Liver (tissue), 3 donors: ENCODE results near the gene MDM2.

ENCODE experiments used
- FOXA1 ChIP-seq: IDR thresholded peaks from 2 replicates; pipeline ENCODE4 v1.6.1; 2016; ENCODE audit warnings: antibody characterized with exemption
- GABPA ChIP-seq, 2 donors: IDR thresholded peaks in 1 of 2; conservative IDR thresholded peaks in 1 of 2; 2 replicates each; pipeline ENCODE4 v1.6.1; 2016; ENCODE audit warnings: antibody characterized with exemption in 2 of 2, mild to moderate bottlenecking in 1 of 2, moderate library complexity in 1 of 2
- HNF4A ChIP-seq, 2 donors: conservative IDR thresholded peaks; 2 replicates each; pipeline ENCODE4 v1.6.1; 2016; ENCODE audit warnings: antibody characterized with exemption in 2 of 2, mild to moderate bottlenecking in 2 of 2
- JUND ChIP-seq, 2 donors: IDR thresholded peaks; 2 replicates each; pipeline ENCODE4 v1.6.1; 2016; ENCODE audit warnings: antibody characterized with exemption in 2 of 2
- MAX ChIP-seq: IDR thresholded peaks from 2 replicates; pipeline ENCODE4 v1.6.1; 2016; ENCODE audit warnings: antibody characterized with exemption
- NR2F2 ChIP-seq: IDR thresholded peaks from 2 replicates; pipeline ENCODE4 v1.6.1; 2016; ENCODE audit warnings: antibody characterized with exemption
- RAD21 ChIP-seq, 2 donors: IDR thresholded peaks; 2 replicates each; pipeline ENCODE4 v1.6.1; 2016; ENCODE audit warnings: antibody characterized with exemption in 2 of 2, mild to moderate bottlenecking in 2 of 2
- SP1 ChIP-seq: IDR thresholded peaks from 2 replicates; pipeline ENCODE4 v1.6.1; 2018; ENCODE audit warnings: antibody characterized with exemption, mild to moderate bottlenecking
- TAF1 ChIP-seq: conservative IDR thresholded peaks from 2 replicates; pipeline ENCODE4 v1.6.1; 2016; ENCODE audit warnings: antibody characterized with exemption, mild to moderate bottlenecking
- YY1 ChIP-seq: IDR thresholded peaks from 2 replicates; pipeline ENCODE4 v1.6.1; 2016; ENCODE audit warnings: antibody characterized with exemption, mild to moderate bottlenecking
- ZBTB33 ChIP-seq: IDR thresholded peaks from 2 replicates; pipeline ENCODE4 v1.6.1; 2016; ENCODE audit warnings: antibody characterized with exemption
- TF ChIP-seq, protein P1 (sequence below): fragments of 150-350 bp; IDR thresholded peaks from 2 replicates; pipeline ENCODE4 v1.5.1; 2017; ENCODE audit warnings: improper control_type of control experiment, low read depth, low read length; ENCODE audit not compliant: missing input control
- TF ChIP-seq, protein P2 (sequence below): IDR thresholded peaks from 2 replicates; pipeline ENCODE4 v1.6.1; 2016; ENCODE audit warnings: antibody characterized with exemption
- TF ChIP-seq, protein P3 (sequence below): IDR thresholded peaks from 2 replicates; pipeline ENCODE4 v1.6.1; 2016; ENCODE audit warnings: antibody characterized with exemption, mild to moderate bottlenecking
- donor health status: healthy.
- donor health status: healthy.

GRCh38 chr12:68837215-68837614 is 29.2 kb downstream of the MDM2 start:
- TF ChIP-seq YY1 (no peak), SP1 (no peak), RAD21 (IDR thresholded peaks at IDR 0.05) (no peak), TAF1 (no peak), JUND (IDR thresholded peaks at IDR 0.05) (no peak), ZBTB33 (no peak), HNF4A (conservative IDR thresholded peaks at IDR 0.05) (no peak), GABPA (IDR thresholded peaks at IDR 0.05 in 1 of 2, conservative IDR thresholded peaks at IDR 0.05 in 1 of 2) (no peak), FOXA1 (no peak), MAX (no peak), NR2F2 (no peak)
- TF ChIP-seq, protein P1, sequence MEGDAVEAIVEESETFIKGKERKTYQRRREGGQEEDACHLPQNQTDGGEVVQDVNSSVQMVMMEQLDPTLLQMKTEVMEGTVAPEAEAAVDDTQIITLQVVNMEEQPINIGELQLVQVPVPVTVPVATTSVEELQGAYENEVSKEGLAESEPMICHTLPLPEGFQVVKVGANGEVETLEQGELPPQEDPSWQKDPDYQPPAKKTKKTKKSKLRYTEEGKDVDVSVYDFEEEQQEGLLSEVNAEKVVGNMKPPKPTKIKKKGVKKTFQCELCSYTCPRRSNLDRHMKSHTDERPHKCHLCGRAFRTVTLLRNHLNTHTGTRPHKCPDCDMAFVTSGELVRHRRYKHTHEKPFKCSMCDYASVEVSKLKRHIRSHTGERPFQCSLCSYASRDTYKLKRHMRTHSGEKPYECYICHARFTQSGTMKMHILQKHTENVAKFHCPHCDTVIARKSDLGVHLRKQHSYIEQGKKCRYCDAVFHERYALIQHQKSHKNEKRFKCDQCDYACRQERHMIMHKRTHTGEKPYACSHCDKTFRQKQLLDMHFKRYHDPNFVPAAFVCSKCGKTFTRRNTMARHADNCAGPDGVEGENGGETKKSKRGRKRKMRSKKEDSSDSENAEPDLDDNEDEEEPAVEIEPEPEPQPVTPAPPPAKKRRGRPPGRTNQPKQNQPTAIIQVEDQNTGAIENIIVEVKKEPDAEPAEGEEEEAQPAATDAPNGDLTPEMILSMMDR: no peak
- TF ChIP-seq, protein P2, sequence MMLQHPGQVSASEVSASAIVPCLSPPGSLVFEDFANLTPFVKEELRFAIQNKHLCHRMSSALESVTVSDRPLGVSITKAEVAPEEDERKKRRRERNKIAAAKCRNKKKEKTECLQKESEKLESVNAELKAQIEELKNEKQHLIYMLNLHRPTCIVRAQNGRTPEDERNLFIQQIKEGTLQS: no peak
- TF ChIP-seq, protein P3, sequence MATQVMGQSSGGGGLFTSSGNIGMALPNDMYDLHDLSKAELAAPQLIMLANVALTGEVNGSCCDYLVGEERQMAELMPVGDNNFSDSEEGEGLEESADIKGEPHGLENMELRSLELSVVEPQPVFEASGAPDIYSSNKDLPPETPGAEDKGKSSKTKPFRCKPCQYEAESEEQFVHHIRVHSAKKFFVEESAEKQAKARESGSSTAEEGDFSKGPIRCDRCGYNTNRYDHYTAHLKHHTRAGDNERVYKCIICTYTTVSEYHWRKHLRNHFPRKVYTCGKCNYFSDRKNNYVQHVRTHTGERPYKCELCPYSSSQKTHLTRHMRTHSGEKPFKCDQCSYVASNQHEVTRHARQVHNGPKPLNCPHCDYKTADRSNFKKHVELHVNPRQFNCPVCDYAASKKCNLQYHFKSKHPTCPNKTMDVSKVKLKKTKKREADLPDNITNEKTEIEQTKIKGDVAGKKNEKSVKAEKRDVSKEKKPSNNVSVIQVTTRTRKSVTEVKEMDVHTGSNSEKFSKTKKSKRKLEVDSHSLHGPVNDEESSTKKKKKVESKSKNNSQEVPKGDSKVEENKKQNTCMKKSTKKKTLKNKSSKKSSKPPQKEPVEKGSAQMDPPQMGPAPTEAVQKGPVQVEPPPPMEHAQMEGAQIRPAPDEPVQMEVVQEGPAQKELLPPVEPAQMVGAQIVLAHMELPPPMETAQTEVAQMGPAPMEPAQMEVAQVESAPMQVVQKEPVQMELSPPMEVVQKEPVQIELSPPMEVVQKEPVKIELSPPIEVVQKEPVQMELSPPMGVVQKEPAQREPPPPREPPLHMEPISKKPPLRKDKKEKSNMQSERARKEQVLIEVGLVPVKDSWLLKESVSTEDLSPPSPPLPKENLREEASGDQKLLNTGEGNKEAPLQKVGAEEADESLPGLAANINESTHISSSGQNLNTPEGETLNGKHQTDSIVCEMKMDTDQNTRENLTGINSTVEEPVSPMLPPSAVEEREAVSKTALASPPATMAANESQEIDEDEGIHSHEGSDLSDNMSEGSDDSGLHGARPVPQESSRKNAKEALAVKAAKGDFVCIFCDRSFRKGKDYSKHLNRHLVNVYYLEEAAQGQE: no peak
